PC-9 (cell line): Measurements from ENCODE around the gene FUT7. TPM values are rescaled to one million over a fixed set of nuclear protein-coding genes. Genes with fewer than 3 reads are reported as not detected.

ENCODE experiments used
- BruUV-seq: library from RNA; stranded (reverse); fragments of 400-500 nt; replicated peaks from 2 replicates; lab custom pipeline; 2021; lab: Mats Ljungman, UMichigan
- CTCF ChIA-PET: fragments of 300-600 bp; sonication (Branson Sonifier 250); formaldehyde crosslinking; loops from one replicate; lab custom pipeline; 2022; ENCODE audit warnings: antibody characterized with exemption; lab: Charles Lee
- POLR2A ChIA-PET: fragments of 300-600 bp; sonication (Branson Sonifier 250); formaldehyde crosslinking; loops from one replicate; lab custom pipeline; 2022; ENCODE audit warnings: antibody characterized with exemption; ENCODE audit not compliant: unreplicated experiment; lab: Charles Lee
- DNase-seq, 2 experiments: peaks; one replicate each; pipeline versions ENCODE4 v3.0.0 to v3.0.0-alpha.2; 2015 to 2022; ENCODE audit warnings: mixed read lengths in 1 of 2
- H2AFZ ChIP-seq: fragments of 200-600 bp; sonication (generic); 2 replicates; pipeline ENCODE4 v1.8.1; 2017; ENCODE audit warnings: antibody characterized with exemption
- H3F3A ChIP-seq: fragments of 200-600 bp; sonication (generic); 2 replicates; pipeline ENCODE4 v1.8.1; 2017; ENCODE audit warnings: antibody characterized with exemption, mild to moderate bottlenecking, low read depth; ENCODE audit not compliant: insufficient read depth
- H3K27ac ChIP-seq: fragments of 200-600 bp; sonication (generic); 2 replicates; pipeline ENCODE4 v1.6.1; 2016; ENCODE audit warnings: mixed run types
- H3K27me3 ChIP-seq: fragments of 200-600 bp; sonication (generic); 2 replicates; pipeline ENCODE4 v1.6.1; 2016; ENCODE audit warnings: low read depth, mixed run types; ENCODE audit not compliant: insufficient read depth
- H3K36me3 ChIP-seq: fragments of 200-600 bp; sonication (generic); 2 replicates; pipeline ENCODE4 v1.6.1; 2016; ENCODE audit warnings: low read depth, mixed run types
- H3K4me1 ChIP-seq: fragments of 200-600 bp; sonication (generic); replicated peaks from 2 replicates; pipeline ENCODE4 v1.6.1; 2016; ENCODE audit warnings: mixed run types; ENCODE audit not compliant: insufficient read depth
- H3K4me2 ChIP-seq: fragments of 200-600 bp; sonication (generic); 2 replicates; pipeline ENCODE4 v1.6.1; 2017; ENCODE audit warnings: mixed run types
- H3K4me3 ChIP-seq: fragments of 200-600 bp; sonication (generic); 2 replicates; pipeline ENCODE4 v1.6.1; 2016; ENCODE audit warnings: mixed run types
- H3K79me2 ChIP-seq: fragments of 200-600 bp; sonication (generic); 2 replicates; pipeline ENCODE4 v1.6.1; 2017; ENCODE audit warnings: low read depth, mixed run types
- H3K9me2 ChIP-seq: fragments of 200-600 bp; sonication (generic); 2 replicates; pipeline ENCODE4 v1.8.1; 2017; ENCODE audit warnings: mild to moderate bottlenecking; ENCODE audit not compliant: insufficient read depth
- H3K9me3 ChIP-seq: fragments of 200-600 bp; sonication (generic); 2 replicates; pipeline ENCODE4 v1.8.1; 2016; ENCODE audit warnings: low read depth; ENCODE audit not compliant: insufficient read depth
- H4K20me1 ChIP-seq: fragments of 200-600 bp; sonication (generic); 2 replicates; pipeline ENCODE4 v1.8.1; 2017; ENCODE audit not compliant: insufficient read depth
- CTCF ChIP-seq: fragments of 200-600 bp; sonication (generic); conservative IDR thresholded peaks from 2 replicates; pipeline ENCODE4 v1.6.1; 2017; ENCODE audit warnings: mixed run types, antibody characterized with exemption, mild to moderate bottlenecking, moderate library complexity
- EZH2 ChIP-seq: fragments of 200-600 bp; sonication (generic); IDR thresholded peaks from 2 replicates; pipeline ENCODE4 v1.8.0; 2017; ENCODE audit warnings: antibody characterized with exemption, low read depth
- intact Hi-C: fragments of 100-400 bp; cut with micrococcal nuclease; formaldehyde crosslinking; loops from one replicate; pipeline ENCODE4 v1.10.0; 2022; ENCODE audit not compliant: unreplicated experiment
- total RNA-seq: library from RNA; stranded (reverse); gene quantifications from 2 replicates; pipeline ENCODE4 v1.2.3, GENCODE V29; 2021

Gene FUT7
- total RNA-seq, 1 experiment from 2014 or later, result not detected

- CTCF ChIA-PET, result interaction anchor here (0.6 to 0.8 kb wide), 3 partner anchors 13 to 171 kb away, joined by 3 to 4 read pairs (median 3); partner anchors contain the start of gene CYSRT1
- DNase-seq, result peak; percentile 51 to 86
- intact Hi-C loops, result no loop called here
- no peaks in the 10 kb centered on the region for H4K20me1 ChIP-seq
- peaks cover 3% of the 10 kb centered on the region; the same call in 1 of the 2 replicates for H3F3A ChIP-seq
- no peaks in the 10 kb centered on the region for H3K9me3 ChIP-seq
- TSS peak; percentile 39 for BruUV-seq
- H3K27me3 ChIP-seq, result peaks cover 5% of the 10 kb centered on the region
- TF ChIP-seq CTCF, result no peak
- peak within 1 kb of the TSS; percentile 84 for H3K4me2 ChIP-seq
- H3K4me3 ChIP-seq, result peak within 1 kb of the TSS; percentile 62
- H3K27ac ChIP-seq, result no peak within 1 kb of the TSS
- POLR2A ChIA-PET, result interaction anchor here (0.7 kb wide), 1 partner anchor 370 kb away, joined by 3 read pairs; no protein-coding TSS in a partner anchor
- no peaks in the 10 kb centered on the region for H3K36me3 ChIP-seq
- H3K9me2 ChIP-seq, result no peaks in the 10 kb centered on the region
- peak within 1 kb of the TSS; percentile 74 for H2AFZ ChIP-seq
- no peaks in the 10 kb centered on the region for H3K4me1 ChIP-seq
- no peaks in the 10 kb centered on the region for H3K79me2 ChIP-seq
These were observed 22.4 kb upstream of the FUT7 start, which contains the start of gene ENTPD2 for GRCh38 chr9:137053944-137054931. Gene ENTPD2 (minus strand): TSS chr9:137054061. CDS start chr9:137053997, 64 bp downstream.

- Histone ChIP-seq H3K27ac (no peak overlapping the region), H3K4me2 (peak overlapping the region; percentile 84), H3K79me2 (no peaks in the 10 kb centered on the region), H3K9me2 (no peaks in the 10 kb centered on the region), H3K27me3 (peaks cover 6% of the 10 kb centered on the region), H3K9me3 (no peaks in the 10 kb centered on the region), H3K36me3 (no peaks in the 10 kb centered on the region), H3K4me3 (peak overlapping the region; percentile 62; the same call in 1 of the 2 replicates), H4K20me1 (no peaks in the 10 kb centered on the region), H3F3A (peaks cover under 1% of the 10 kb centered on the region; the same call in 1 of the 2 replicates), H2AFZ (no peak overlapping the region; the same call in 1 of the 2 replicates), H3K4me1 (no peaks in the 10 kb centered on the region)
- BruUV-seq, result no TSS peak
- TF ChIP-seq EZH2 (no peak), CTCF (no peak)
- CTCF ChIA-PET, result interaction anchor here (0.7 to 0.8 kb wide), 2 partner anchors 14 to 172 kb away, joined by 3 read pairs; partner anchors contain the start of gene CYSRT1
- POLR2A ChIA-PET, result interaction anchor here (0.7 kb wide), 1 partner anchor 371 kb away, joined by 3 read pairs; no protein-coding TSS in a partner anchor
- peak in 1 of 2 experiments; percentile 13 for DNase-seq
- intact Hi-C loops, result no loop called here
These were observed 21.4 kb upstream of the FUT7 start for GRCh38 chr9:137052998-137053943.
